A673 (cell line): ENCODE results near the gene YWHAG.

ENCODE experiments used
- EZH2 ChIP-seq: fragments of 200-600 bp; sonication (generic); IDR thresholded peaks from 2 replicates; pipeline ENCODE4 v1.6.1; 2017; ENCODE audit warnings: borderline replicate concordance, low read depth, mild to moderate bottlenecking, mixed read lengths, antibody characterized with exemption, low read length; ENCODE audit not compliant: poor library complexity, severe bottlenecking
- TF ChIP-seq, protein P1 (sequence below): fragments of 300-800, 200-600 bp; sonication (generic); conservative IDR thresholded peaks from 2 replicates; pipeline ENCODE4 v1.5.1; 2017; ENCODE audit warnings: low read depth, mild to moderate bottlenecking, antibody characterized with exemption, low read length, moderate library complexity, mixed read lengths

GRCh38 chr7:76296743-76297740 is 61.7 kb downstream of the YWHAG start:
- TF ChIP-seq, protein P1, sequence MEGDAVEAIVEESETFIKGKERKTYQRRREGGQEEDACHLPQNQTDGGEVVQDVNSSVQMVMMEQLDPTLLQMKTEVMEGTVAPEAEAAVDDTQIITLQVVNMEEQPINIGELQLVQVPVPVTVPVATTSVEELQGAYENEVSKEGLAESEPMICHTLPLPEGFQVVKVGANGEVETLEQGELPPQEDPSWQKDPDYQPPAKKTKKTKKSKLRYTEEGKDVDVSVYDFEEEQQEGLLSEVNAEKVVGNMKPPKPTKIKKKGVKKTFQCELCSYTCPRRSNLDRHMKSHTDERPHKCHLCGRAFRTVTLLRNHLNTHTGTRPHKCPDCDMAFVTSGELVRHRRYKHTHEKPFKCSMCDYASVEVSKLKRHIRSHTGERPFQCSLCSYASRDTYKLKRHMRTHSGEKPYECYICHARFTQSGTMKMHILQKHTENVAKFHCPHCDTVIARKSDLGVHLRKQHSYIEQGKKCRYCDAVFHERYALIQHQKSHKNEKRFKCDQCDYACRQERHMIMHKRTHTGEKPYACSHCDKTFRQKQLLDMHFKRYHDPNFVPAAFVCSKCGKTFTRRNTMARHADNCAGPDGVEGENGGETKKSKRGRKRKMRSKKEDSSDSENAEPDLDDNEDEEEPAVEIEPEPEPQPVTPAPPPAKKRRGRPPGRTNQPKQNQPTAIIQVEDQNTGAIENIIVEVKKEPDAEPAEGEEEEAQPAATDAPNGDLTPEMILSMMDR: no peak
- TF ChIP-seq EZH2: no peak
